PFSK-1 (cell line): ENCODE data around the gene FOXO3.

ENCODE experiments used
- POLR2AphosphoS5 ChIP-seq: IDR thresholded peaks from 2 replicates; pipeline ENCODE4 v1.6.1; 2012; ENCODE audit warnings: low read depth, mild to moderate bottlenecking, control low read depth, low read length, moderate library complexity
- REST ChIP-seq, 2 experiments: IDR thresholded peaks; 2 replicates each; pipeline versions ENCODE4 v1.6.1 to v1.8.0; 2011 to 2012; ENCODE audit warnings: low read depth in 2 of 2, low read length in 2 of 2, control low read depth in 1 of 2, inconsistent platforms in 1 of 2, mild to moderate bottlenecking in 1 of 2, moderate library complexity in 1 of 2; ENCODE audit not compliant: insufficient read depth in 1 of 2
- SIN3A ChIP-seq: IDR thresholded peaks from 2 replicates; pipeline ENCODE4 v1.6.1; 2012; ENCODE audit warnings: mild to moderate bottlenecking, low read length, moderate library complexity, borderline replicate concordance; ENCODE audit not compliant: insufficient read depth
- TAF1 ChIP-seq: IDR thresholded peaks from 2 replicates; pipeline ENCODE4 v1.6.1; 2012; ENCODE audit warnings: low read length, control low read depth, borderline replicate concordance; ENCODE audit not compliant: insufficient read depth

GRCh38 chr6:108559884-108560462 is 744 bp upstream of the FOXO3 start:
- TF ChIP-seq REST (IDR thresholded peaks at IDR 0.05; ENCODE audit: insufficient read depth in 1 of 2, low read depth in 2 of 2, low read length in 2 of 2) = no peak
- TF ChIP-seq POLR2AphosphoS5 = no peak; the same call in 1 of the 2 replicates
- TF ChIP-seq TAF1 = no peak
- peak; percentile 60; the same call in 1 of the 2 replicates for TF ChIP-seq SIN3A
